Lower leg skin (tissue), 3 donors: ENCODE data around the gene ABCD1.

ENCODE experiments used
- POLR2A ChIP-seq, 2 donors: fragments of 450-650 bp; IDR thresholded peaks; one replicate each; pipeline ENCODE4 v1.6.1; 2016 to 2017; ENCODE audit warnings: antibody characterized with exemption in 2 of 2, mild to moderate bottlenecking in 1 of 2, moderate library complexity in 1 of 2
- TF ChIP-seq, protein P1 (sequence below), 3 donors: fragments of 450-650 bp; IDR thresholded peaks; one replicate each; pipeline ENCODE4 v1.5.1; 2016; ENCODE audit warnings: antibody characterized with exemption in 3 of 3, mild to moderate bottlenecking in 3 of 3, moderate library complexity in 2 of 3

DNA sequence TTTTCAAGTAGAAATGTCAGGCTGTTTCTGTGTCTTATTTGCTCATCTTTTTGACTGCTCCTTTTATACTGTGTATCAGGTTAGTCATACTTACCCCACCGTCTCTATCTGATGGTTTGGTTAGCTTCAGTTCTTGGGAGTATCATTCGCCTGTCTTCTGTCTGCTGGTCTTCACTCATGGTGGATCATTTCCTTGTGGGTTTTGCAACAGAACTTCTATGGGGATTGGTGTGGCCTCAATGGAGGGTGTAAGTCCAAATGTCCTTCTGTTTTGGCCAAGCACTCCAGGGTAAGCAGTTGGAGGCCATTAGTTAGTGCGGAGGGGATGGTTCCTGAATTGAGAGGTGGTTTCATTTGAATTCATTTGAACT lies 7.2 kb downstream of the ABCD1 start:
- TF ChIP-seq, protein P1, sequence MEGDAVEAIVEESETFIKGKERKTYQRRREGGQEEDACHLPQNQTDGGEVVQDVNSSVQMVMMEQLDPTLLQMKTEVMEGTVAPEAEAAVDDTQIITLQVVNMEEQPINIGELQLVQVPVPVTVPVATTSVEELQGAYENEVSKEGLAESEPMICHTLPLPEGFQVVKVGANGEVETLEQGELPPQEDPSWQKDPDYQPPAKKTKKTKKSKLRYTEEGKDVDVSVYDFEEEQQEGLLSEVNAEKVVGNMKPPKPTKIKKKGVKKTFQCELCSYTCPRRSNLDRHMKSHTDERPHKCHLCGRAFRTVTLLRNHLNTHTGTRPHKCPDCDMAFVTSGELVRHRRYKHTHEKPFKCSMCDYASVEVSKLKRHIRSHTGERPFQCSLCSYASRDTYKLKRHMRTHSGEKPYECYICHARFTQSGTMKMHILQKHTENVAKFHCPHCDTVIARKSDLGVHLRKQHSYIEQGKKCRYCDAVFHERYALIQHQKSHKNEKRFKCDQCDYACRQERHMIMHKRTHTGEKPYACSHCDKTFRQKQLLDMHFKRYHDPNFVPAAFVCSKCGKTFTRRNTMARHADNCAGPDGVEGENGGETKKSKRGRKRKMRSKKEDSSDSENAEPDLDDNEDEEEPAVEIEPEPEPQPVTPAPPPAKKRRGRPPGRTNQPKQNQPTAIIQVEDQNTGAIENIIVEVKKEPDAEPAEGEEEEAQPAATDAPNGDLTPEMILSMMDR (IDR thresholded peaks at IDR 0.05), result no peak
- no peak for TF ChIP-seq POLR2A (IDR thresholded peaks at IDR 0.05)
